Peyer's patch (tissue), 4 donors: ENCODE data around the gene UBE2H.

ENCODE experiments used
- POLR2A ChIP-seq, 2 donors: fragments of 450-650 bp; IDR thresholded peaks; one replicate each; pipeline ENCODE4 v1.5.1; 2017; ENCODE audit warnings: antibody characterized with exemption in 2 of 2, mild to moderate bottlenecking in 2 of 2, moderate library complexity in 2 of 2
- TF ChIP-seq, protein P1 (sequence below), 6 experiments: fragments of 450-650 bp in 4 of 6; fragments of 200-600 bp in 2 of 6; sonication (generic) in 1 of 6; IDR thresholded peaks; one replicate each; pipeline ENCODE4 v1.5.1; 2017 to 2019; ENCODE audit warnings: antibody characterized with exemption in 6 of 6, mild to moderate bottlenecking in 3 of 6, moderate library complexity in 1 of 6

- TF ChIP-seq, protein P1, sequence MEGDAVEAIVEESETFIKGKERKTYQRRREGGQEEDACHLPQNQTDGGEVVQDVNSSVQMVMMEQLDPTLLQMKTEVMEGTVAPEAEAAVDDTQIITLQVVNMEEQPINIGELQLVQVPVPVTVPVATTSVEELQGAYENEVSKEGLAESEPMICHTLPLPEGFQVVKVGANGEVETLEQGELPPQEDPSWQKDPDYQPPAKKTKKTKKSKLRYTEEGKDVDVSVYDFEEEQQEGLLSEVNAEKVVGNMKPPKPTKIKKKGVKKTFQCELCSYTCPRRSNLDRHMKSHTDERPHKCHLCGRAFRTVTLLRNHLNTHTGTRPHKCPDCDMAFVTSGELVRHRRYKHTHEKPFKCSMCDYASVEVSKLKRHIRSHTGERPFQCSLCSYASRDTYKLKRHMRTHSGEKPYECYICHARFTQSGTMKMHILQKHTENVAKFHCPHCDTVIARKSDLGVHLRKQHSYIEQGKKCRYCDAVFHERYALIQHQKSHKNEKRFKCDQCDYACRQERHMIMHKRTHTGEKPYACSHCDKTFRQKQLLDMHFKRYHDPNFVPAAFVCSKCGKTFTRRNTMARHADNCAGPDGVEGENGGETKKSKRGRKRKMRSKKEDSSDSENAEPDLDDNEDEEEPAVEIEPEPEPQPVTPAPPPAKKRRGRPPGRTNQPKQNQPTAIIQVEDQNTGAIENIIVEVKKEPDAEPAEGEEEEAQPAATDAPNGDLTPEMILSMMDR (IDR thresholded peaks at IDR 0.05): no peak
- TF ChIP-seq POLR2A (IDR thresholded peaks at IDR 0.05): no peak
These were observed 33.8 kb upstream of the UBE2H start for GRCh38 chr7:129986600-129986999.
